ENCODE data around the gene PCDH11X.
"Not testable (repeated sequence)": the region's sequence is repeated elsewhere in the genome, so short reads cannot be mapped to it uniquely, and the experiment has no call there.

The PCDH11X gene
- total RNA-seq, result 0 reads per million in 2 donors

GRCh38 chrX:91779135-91779534 lies at the start of gene PCDH11X:
Gene PCDH11X, plus strand, starts transcription at chrX:91779375. Its CDS starts 56,130 bp downstream, at chrX:91835505.
- not testable (repeated sequence) for DNase-seq

GRCh38 chrX:91747446-91747845 lies 31.7 kb upstream of the PCDH11X start:
- not testable (repeated sequence) for DNase-seq

GRCh38 chrX:91753022-91753421 lies 26.2 kb upstream of the PCDH11X start:
- DNase-seq, result not testable (repeated sequence)

- DNase-seq, result not testable (repeated sequence)
Observed at GRCh38 chrX:91770619-91771488, 8.3 kb upstream of the PCDH11X start.

- DNase-seq, result not testable (repeated sequence)
Observed at GRCh38 chrX:91773943-91774342, 5.2 kb upstream of the PCDH11X start.

GRCh38 chrX:91780008-91780407 lies 833 bp downstream of the PCDH11X start:
- not testable (repeated sequence) for DNase-seq

- DNase-seq, result not testable (repeated sequence)
Observed at GRCh38 chrX:91780698-91781097, 1.5 kb downstream of the PCDH11X start.

GRCh38 chrX:91781553-91782298 lies 2.6 kb downstream of the PCDH11X start:
- DNase-seq, result not testable (repeated sequence)

- DNase-seq, result not testable (repeated sequence)
Observed at GRCh38 chrX:91782825-91783224, 3.6 kb downstream of the PCDH11X start.

- not testable (repeated sequence) for DNase-seq
Observed at GRCh38 chrX:91817537-91817936, 38.4 kb downstream of the PCDH11X start.

GRCh38 chrX:91825321-91825720 lies 46.1 kb downstream of the PCDH11X start:
- DNase-seq, result not testable (repeated sequence)

Data from T-helper 2 cell (primary cell).